ENCODE results near the gene TMEM232.

- TF ChIP-seq CTCF (IDR thresholded peaks at IDR 0.05): no peak
- TF ChIP-seq POLR2A (IDR thresholded peaks at IDR 0.05): no peak
These were observed 209.1 kb downstream of the TMEM232 start for GRCh38 chr5:110517396-110517795.

Measured in esophagus squamous epithelium (tissue), 4 donors.